CD8-positive, alpha-beta memory T cell (primary cell): ENCODE measurements around the gene AGPAT2. TPM values are rescaled to one million over a fixed set of nuclear protein-coding genes. Genes with fewer than 3 reads are reported as not detected.

ENCODE experiments used
- CTCF ChIA-PET: fragments of 350-600 bp; sonication (Branson Sonifier 250); formaldehyde crosslinking; loops from one replicate; lab custom pipeline; 2021; ENCODE audit warnings: antibody characterized with exemption; lab: Charles Lee
- POLR2A ChIA-PET: fragments of 350-600 bp; sonication (Branson Sonifier 250); formaldehyde crosslinking; loops from one replicate; lab custom pipeline; 2021; ENCODE audit warnings: antibody characterized with exemption; lab: Charles Lee
- DNase-seq, 5 donors: peaks; one replicate each; pipeline versions ENCODE4 v3.0.0 to v3.0.0-alpha.2; 2020 to 2022; ENCODE audit warnings: mixed read lengths in 1 of 5
- H3K27ac ChIP-seq: one replicate; pipeline ENCODE4 v1.7.0; 2013; ENCODE audit warnings: low read depth, mild to moderate bottlenecking, low read length, moderate library complexity
- H3K27me3 ChIP-seq: 2 replicates; pipeline ENCODE4 v1.7.0; 2013; ENCODE audit warnings: low read length, mild to moderate bottlenecking; ENCODE audit not compliant: insufficient read depth, poor library complexity, severe bottlenecking
- H3K36me3 ChIP-seq: 2 replicates; pipeline ENCODE4 v1.7.0; 2013; ENCODE audit warnings: mild to moderate bottlenecking, low read length, moderate library complexity; ENCODE audit not compliant: insufficient read depth
- H3K4me1 ChIP-seq: 2 replicates; pipeline ENCODE4 v1.7.0; 2013; ENCODE audit warnings: mild to moderate bottlenecking, low read length, moderate library complexity; ENCODE audit not compliant: insufficient read depth
- H3K4me3 ChIP-seq: 2 replicates; pipeline ENCODE4 v1.7.0; 2013; ENCODE audit warnings: mild to moderate bottlenecking, low read length
- H3K9me3 ChIP-seq: 2 replicates; pipeline ENCODE4 v1.7.0; 2013; ENCODE audit warnings: mild to moderate bottlenecking, low read length
- H3K27ac Mint-ChIP-seq, 8 donors: one replicate each; pipeline ENCODE4 v1.8.0; 2020 to 2021; ENCODE audit warnings: mixed read lengths in 8 of 8, mild to moderate bottlenecking in 6 of 8, inconsistent platforms in 3 of 8, moderate library complexity in 3 of 8
- H3K27me3 Mint-ChIP-seq, 2 donors: one replicate each; pipeline ENCODE4 v1.8.0; 2020 to 2021; ENCODE audit warnings: mixed read lengths in 2 of 2, mild to moderate bottlenecking in 1 of 2, moderate library complexity in 1 of 2
- H3K36me3 Mint-ChIP-seq, 3 donors: one replicate each; pipeline ENCODE4 v1.8.0; 2020 to 2021; ENCODE audit warnings: mixed read lengths in 3 of 3, inconsistent platforms in 1 of 3, mild to moderate bottlenecking in 1 of 3
- H3K4me1 Mint-ChIP-seq, 3 donors: one replicate each; pipeline ENCODE4 v1.8.0; 2020 to 2021; ENCODE audit warnings: mixed read lengths in 3 of 3, inconsistent platforms in 1 of 3, mild to moderate bottlenecking in 1 of 3
- H3K4me3 Mint-ChIP-seq, 7 donors: one replicate each; pipeline ENCODE4 v1.8.0; 2020 to 2021; ENCODE audit warnings: mixed read lengths in 7 of 7, mild to moderate bottlenecking in 6 of 7, moderate library complexity in 4 of 7, inconsistent platforms in 2 of 7
- H3K9me3 Mint-ChIP-seq, 5 donors: one replicate each; pipeline ENCODE4 v1.8.0; 2020 to 2022; ENCODE audit warnings: mixed read lengths in 5 of 5, mild to moderate bottlenecking in 3 of 5, moderate library complexity in 2 of 5, inconsistent platforms in 1 of 5
- polyA plus RNA-seq: library from polyadenylated mRNA; unstranded; fragments of 300-500 nt; fragmentation: Illumina TruSeq; gene quantifications from one replicate; pipeline ENCODE4 v1.2.3, GENCODE V29; 2021
- total RNA-seq, 2 experiments: library from RNA; stranded (reverse); gene quantifications; one replicate each; pipeline ENCODE4 v1.2.3, GENCODE V29; 2021

Gene AGPAT2
- total and polyA plus RNA-seq, 3 experiments from 2014 or later: 17.4 to 32.5 (median 18.4) TPM

DNA sequence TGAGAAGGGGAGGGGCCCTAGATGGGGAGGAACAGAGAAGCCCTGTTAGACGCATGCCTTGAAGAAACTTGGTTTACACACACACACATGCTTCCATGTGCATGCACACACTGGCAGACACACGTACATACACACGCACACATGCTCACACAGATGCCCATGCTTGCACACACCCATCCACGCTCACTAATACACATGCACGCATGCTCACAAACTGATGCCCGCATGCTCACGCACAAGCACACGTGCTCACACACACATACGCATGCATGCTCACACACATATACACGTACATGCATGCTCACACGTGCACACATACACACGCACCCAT is 56.6 kb downstream of the AGPAT2 start:
- H3K27me3 Mint-ChIP-seq: peaks cover 7 to 10% of the 10 kb centered on the region in 2 donors
- no peaks in the 10 kb centered on the region for H3K27me3 ChIP-seq
- H3K36me3 Mint-ChIP-seq: no peaks in the 10 kb centered on the region
- no peak overlapping the region for H3K4me3 ChIP-seq
- DNase-seq: no peak
- H3K4me1 ChIP-seq: peaks cover 6% of the 10 kb centered on the region
- H3K4me3 Mint-ChIP-seq: no peak overlapping the region
- no peaks in the 10 kb centered on the region for H3K9me3 ChIP-seq
- no peaks in the 10 kb centered on the region for H3K9me3 Mint-ChIP-seq
- no peaks in the 10 kb centered on the region for H3K36me3 ChIP-seq
- H3K4me1 Mint-ChIP-seq: no peaks in the 10 kb centered on the region
- H3K27ac Mint-ChIP-seq: no peak overlapping the region
- no peak overlapping the region for H3K27ac ChIP-seq
- CTCF ChIA-PET: interaction anchor here (7.6 kb wide), 1 partner anchor 144 kb away, joined by 82 read pairs; no protein-coding TSS in a partner anchor
- POLR2A ChIA-PET: no interaction called here

DNA sequence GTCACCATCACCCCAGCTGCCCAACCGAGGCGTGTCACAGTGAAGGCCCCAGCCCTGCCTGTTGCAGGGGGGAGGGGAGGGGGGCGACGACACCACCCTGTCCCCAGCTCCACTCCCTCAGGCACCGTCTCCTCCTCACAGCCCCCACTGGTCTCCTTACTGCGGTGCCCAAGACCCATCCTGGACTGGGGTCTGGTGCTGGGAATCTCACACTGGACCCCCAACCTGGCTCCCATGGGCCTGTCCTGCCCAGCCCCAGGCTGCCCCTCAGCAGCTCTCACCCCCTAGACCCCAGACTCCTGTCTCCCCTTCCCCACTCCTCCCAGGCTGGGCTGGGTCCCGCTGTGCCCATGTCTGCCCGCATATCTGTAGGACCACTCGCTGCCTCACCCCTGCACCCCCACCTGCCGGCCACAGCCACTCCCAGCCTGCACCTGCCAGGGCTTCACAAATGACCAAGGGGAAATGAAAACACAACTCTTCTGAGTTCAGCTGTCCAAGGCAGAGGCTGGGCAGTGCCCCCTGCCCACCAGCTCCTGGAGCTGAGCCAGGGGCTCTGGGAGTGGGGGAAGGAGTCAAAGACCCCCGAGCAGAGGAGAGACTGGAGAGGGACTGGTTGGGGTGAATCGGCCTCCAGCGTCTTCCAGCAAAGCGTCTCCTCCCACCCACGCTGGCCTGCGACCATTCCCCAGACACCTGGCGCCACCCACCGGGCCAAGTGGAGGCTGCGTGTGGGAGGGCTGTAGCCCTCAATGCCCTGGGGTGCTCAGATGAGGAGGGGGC is 57.2 kb downstream of the AGPAT2 start:
- Mint-ChIP-seq H3K9me3 (no peaks in the 10 kb centered on the region), H3K27me3 (peaks cover 9 to 13% of the 10 kb centered on the region in 2 donors), H3K36me3 (no peaks in the 10 kb centered on the region), H3K4me3 (no peak overlapping the region), H3K27ac (no peak overlapping the region), H3K4me1 (no peaks in the 10 kb centered on the region)
- ChIA-PET CTCF (interaction anchor here (7.6 kb wide), 1 partner anchor 144 kb away, joined by 82 read pairs; no protein-coding TSS in a partner anchor), POLR2A (no interaction called here)
- H3K27ac ChIP-seq: no peak overlapping the region
- DNase-seq: peak; percentile 34 to 61 (median 43)
- peaks cover 6% of the 10 kb centered on the region for H3K4me1 ChIP-seq
- H3K36me3 ChIP-seq: no peaks in the 10 kb centered on the region
- no peaks in the 10 kb centered on the region for H3K27me3 ChIP-seq
- no peaks in the 10 kb centered on the region for H3K9me3 ChIP-seq
- H3K4me3 ChIP-seq: no peak overlapping the region

DNA sequence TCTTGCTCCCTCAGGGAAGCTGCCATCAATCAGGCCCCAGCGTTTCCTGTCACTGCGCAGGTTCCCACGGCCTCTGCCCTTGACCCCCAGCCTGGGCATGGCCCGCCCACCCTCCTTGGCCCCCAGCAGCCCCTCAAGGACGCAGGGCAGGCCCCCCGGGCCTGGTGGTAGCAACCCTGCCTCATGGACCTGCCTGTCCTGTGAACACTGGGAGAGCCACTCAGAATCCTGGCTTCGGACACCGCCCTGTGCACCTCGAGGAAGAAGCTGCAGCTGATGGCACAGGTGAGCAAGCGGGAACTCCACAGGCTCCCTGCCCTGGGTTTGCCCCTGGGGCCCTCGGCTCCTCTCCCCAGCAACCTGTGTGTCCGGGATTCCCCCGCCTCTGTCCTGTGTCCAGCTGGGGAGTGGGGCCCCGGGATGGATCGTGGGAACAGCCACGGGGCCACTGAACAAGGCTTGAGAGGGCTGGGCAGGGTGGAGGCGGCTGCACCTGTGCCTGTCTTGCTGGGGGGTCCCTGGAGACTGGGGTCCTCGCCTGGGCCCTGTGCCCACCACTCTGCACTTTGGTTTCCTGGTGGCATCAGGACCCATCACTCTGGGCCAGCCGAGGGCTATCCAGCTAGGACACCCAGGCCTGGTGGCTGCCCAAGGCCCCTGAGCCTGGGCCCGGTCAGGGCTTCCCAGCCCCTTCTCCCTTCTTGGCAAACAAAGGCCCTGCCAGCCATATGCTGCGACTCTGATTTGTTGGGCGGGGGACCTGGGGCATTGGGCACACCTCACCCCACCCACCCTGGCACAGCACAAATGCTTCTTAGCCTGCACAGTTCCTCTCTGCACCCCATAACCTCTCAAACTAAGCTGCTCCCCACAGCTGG is 58.0 kb downstream of the AGPAT2 start:
- Mint-ChIP-seq H3K36me3 (no peaks in the 10 kb centered on the region), H3K9me3 (no peaks in the 10 kb centered on the region), H3K4me1 (no peaks in the 10 kb centered on the region), H3K27me3 (peaks cover 6 to 8% of the 10 kb centered on the region in 2 donors), H3K4me3 (no peak overlapping the region), H3K27ac (no peak overlapping the region)
- peak in 1 of 5 donors; percentile 42 for DNase-seq
- peaks cover 6% of the 10 kb centered on the region for H3K4me1 ChIP-seq
- no peaks in the 10 kb centered on the region for H3K9me3 ChIP-seq
- no peaks in the 10 kb centered on the region for H3K36me3 ChIP-seq
- no peak overlapping the region for H3K4me3 ChIP-seq
- ChIA-PET POLR2A (no interaction called here), CTCF (interaction anchor here (1.3 to 7.6 kb wide), 2 partner anchors 13 to 143 kb away, joined by 3 to 82 read pairs; no protein-coding TSS in a partner anchor)
- H3K27ac ChIP-seq: no peak overlapping the region
- no peaks in the 10 kb centered on the region for H3K27me3 ChIP-seq

DNA sequence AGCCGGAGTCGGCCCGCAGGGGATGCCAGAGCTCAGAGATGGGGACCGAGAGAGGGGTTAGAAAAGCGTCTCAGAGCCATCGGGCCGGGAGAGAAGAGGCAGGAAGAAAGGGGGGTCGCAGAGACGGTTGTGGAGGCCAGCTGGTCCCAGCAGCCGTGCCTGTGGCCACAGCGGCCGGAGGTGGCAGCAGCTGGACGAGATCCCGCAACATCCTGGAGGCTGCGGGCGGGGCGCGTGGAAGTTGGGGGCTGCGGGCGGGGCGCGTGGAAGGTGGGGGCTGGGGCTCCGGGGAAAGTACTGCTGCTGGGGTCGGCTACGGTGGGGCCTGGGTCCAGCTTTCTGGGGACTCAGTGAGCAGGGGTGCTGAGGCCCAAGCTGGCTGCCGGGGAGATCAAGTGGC is 59.0 kb downstream of the AGPAT2 start:
- DNase-seq: no peak
- H3K36me3 ChIP-seq: no peaks in the 10 kb centered on the region
- no peaks in the 10 kb centered on the region for H3K9me3 Mint-ChIP-seq
- peaks cover 6% of the 10 kb centered on the region for H3K4me1 ChIP-seq
- peaks cover 8% of the 10 kb centered on the region in 2 donors for H3K27me3 Mint-ChIP-seq
- no peak overlapping the region for H3K4me3 ChIP-seq
- H3K4me3 Mint-ChIP-seq: no peak overlapping the region
- no peaks in the 10 kb centered on the region for H3K36me3 Mint-ChIP-seq
- POLR2A ChIA-PET: no interaction called here
- CTCF ChIA-PET: interaction anchor here (1.3 to 7.6 kb wide), 3 partner anchors 14 to 142 kb away, joined by 3 to 82 read pairs (median 3); no protein-coding TSS in a partner anchor
- no peak overlapping the region for H3K27ac Mint-ChIP-seq
- H3K9me3 ChIP-seq: no peaks in the 10 kb centered on the region
- no peaks in the 10 kb centered on the region for H3K4me1 Mint-ChIP-seq
- no peak overlapping the region for H3K27ac ChIP-seq
- no peaks in the 10 kb centered on the region for H3K27me3 ChIP-seq

DNA sequence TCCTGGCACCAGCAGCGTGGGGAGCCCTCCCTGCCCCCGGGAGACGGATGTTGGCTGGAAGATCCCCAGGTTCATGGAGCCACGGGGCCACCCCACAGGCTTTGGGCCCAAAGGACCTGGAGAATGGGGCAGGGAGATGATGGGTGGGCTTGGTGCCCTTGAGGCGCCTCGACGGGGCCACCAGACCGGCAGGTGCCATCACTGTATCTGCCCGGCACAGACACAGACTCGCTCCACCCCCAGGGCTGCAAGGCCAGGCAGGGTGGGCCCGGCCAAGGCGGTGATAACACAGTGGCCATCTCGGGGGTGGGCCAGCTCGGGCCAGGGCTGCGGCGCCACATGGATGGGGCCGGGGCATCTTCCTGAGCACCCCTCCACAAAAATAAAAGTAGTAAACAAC is 59.6 kb downstream of the AGPAT2 start:
- Mint-ChIP-seq H3K27me3 (peaks cover 8% of the 10 kb centered on the region in 2 donors), H3K4me1 (no peaks in the 10 kb centered on the region), H3K36me3 (no peaks in the 10 kb centered on the region), H3K9me3 (no peaks in the 10 kb centered on the region), H3K27ac (peak overlapping the region in 1 of 8 donors; percentile 70), H3K4me3 (no peak overlapping the region)
- H3K36me3 ChIP-seq: no peaks in the 10 kb centered on the region
- peak in 1 of 5 donors; percentile 37 for DNase-seq
- H3K9me3 ChIP-seq: no peaks in the 10 kb centered on the region
- H3K27me3 ChIP-seq: no peaks in the 10 kb centered on the region
- peaks cover 6% of the 10 kb centered on the region for H3K4me1 ChIP-seq
- H3K27ac ChIP-seq: no peak overlapping the region
- no peak overlapping the region for H3K4me3 ChIP-seq
- ChIA-PET POLR2A (no interaction called here), CTCF (interaction anchor here (1.3 to 7.6 kb wide), 2 partner anchors 64 to 141 kb away, joined by 3 to 82 read pairs; no protein-coding TSS in a partner anchor)

DNA sequence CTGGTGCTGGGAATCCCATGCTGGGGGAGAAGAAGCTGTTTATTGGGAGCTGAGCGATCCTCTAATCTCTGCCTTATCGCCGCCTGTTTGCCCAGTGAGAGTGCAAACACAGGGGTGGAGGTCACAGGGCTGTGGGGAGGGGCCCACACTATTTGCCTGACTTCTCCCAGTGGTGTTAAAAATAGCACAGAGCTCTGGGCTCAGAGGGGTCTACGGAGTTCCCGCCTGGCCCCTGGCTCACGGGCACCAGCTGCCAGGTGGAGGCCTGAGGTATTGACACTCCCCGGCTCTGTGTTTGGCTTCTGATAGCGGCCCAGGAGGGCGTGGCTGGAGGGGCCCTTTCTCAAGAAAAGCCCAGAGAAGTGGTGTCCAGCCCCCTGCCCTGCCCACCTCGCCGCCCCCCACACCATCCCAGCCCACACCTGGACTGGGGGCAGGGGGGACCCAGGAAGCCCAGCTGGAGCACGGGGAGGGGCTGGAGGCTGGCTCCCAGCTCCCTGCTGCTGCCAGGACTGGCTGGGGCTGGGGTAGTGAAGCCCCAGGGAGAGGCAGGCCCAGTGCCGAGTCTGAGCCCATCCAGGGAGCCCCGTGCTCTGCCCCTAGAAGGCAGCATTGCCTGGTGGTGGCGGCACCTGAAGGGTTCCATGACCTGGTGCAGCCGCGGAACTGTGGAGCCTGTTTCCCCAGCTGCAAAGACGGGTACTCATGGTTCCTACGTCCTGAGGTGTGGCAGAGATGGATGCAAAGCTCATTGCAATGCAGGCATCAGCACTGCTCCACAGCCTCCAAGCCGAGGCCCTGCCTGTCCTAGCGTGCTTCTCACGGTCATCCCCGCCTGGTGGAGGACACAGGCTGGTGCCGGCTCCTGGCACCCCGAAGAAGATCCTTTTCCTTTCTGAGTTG is 60.3 kb downstream of the AGPAT2 start:
- H3K27me3 ChIP-seq: no peaks in the 10 kb centered on the region
- Mint-ChIP-seq H3K4me1 (no peaks in the 10 kb centered on the region), H3K27ac (peak overlapping the region in 1 of 8 donors; percentile 70), H3K4me3 (no peak overlapping the region), H3K27me3 (peaks cover 8% of the 10 kb centered on the region in 2 donors), H3K36me3 (no peaks in the 10 kb centered on the region), H3K9me3 (no peaks in the 10 kb centered on the region)
- no peak overlapping the region for H3K27ac ChIP-seq
- H3K4me3 ChIP-seq: no peak overlapping the region
- no peak for DNase-seq
- no peaks in the 10 kb centered on the region for H3K9me3 ChIP-seq
- CTCF ChIA-PET: interaction anchor here (1.3 to 7.6 kb wide), 3 partner anchors 64 to 140 kb away, joined by 3 to 82 read pairs (median 5); no protein-coding TSS in a partner anchor
- peaks cover 6% of the 10 kb centered on the region for H3K4me1 ChIP-seq
- POLR2A ChIA-PET: no interaction called here
- H3K36me3 ChIP-seq: no peaks in the 10 kb centered on the region

DNA sequence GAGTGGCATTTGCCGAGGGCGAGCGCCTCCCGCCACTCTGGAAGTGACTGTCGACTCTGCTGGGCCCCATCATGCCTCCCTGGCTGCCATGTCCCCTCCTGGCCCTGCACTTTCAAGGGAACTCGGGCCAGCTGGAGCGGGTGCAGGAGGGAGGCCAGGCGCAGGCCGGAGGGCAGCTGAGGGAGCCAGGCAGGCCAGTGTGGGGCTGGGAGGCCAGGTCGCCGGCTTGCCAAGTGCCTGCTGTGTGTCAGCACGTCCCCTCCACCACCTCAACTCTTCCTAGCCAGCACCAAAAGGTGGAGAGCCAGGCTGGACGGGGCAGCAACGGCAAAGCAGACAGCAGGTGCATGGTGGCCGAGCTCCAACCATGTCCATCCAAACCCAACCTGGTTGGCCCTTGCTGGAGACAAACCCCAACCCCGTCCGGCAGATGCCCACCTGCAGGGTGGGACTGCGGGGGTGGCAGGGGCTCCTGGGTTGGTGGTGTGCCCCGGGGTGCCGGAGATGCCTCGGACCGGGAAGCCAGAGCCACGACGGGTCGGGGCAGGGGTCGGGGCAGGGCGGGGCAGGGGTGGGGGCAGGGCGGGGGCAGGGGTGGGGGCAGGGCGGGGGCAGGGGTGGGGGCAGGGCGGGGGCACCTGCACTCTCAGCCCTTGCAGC is 61.1 kb downstream of the AGPAT2 start:
- Histone ChIP-seq H3K27me3 (no peaks in the 10 kb centered on the region), H3K36me3 (no peaks in the 10 kb centered on the region), H3K4me1 (no peaks in the 10 kb centered on the region), H3K9me3 (no peaks in the 10 kb centered on the region), H3K27ac (no peak overlapping the region), H3K4me3 (no peak overlapping the region)
- H3K36me3 Mint-ChIP-seq: no peaks in the 10 kb centered on the region
- H3K9me3 Mint-ChIP-seq: no peaks in the 10 kb centered on the region
- H3K27me3 Mint-ChIP-seq: peaks cover 8% of the 10 kb centered on the region in 2 donors
- DNase-seq: no peak
- no peaks in the 10 kb centered on the region for H3K4me1 Mint-ChIP-seq
- no peak overlapping the region for H3K27ac Mint-ChIP-seq
- no peak overlapping the region for H3K4me3 Mint-ChIP-seq
- ChIA-PET CTCF (interaction anchor here (1.4 to 7.6 kb wide), 3 partner anchors 9 to 140 kb away, joined by 3 to 82 read pairs (median 5); no protein-coding TSS in a partner anchor), POLR2A (interaction anchor here (0.6 kb wide), 1 partner anchor 254 kb away, joined by 3 read pairs; no protein-coding TSS in a partner anchor)
